HEK293T (cell line): ENCODE data around the gene TGFBI.

Experiments used
- ARNT ChIP-seq: fragments of 450-650 bp; IDR thresholded peaks from 2 replicates; pipeline ENCODE4 v1.6.1; 2017; ENCODE audit warnings: mild to moderate bottlenecking
- BHLHE40 ChIP-seq: fragments of 450-650 bp; IDR thresholded peaks from 2 replicates; pipeline ENCODE4 v1.6.1; 2016; ENCODE audit warnings: mild to moderate bottlenecking, moderate library complexity, borderline replicate concordance
- ELF4 ChIP-seq: fragments of 450-650 bp; IDR thresholded peaks from 2 replicates; pipeline ENCODE4 v1.6.1; 2017; ENCODE audit warnings: antibody characterized with exemption
- FOXA1 ChIP-seq: fragments of 450-650 bp; IDR thresholded peaks from 2 replicates; pipeline ENCODE4 v1.6.1; 2016; ENCODE audit warnings: mild to moderate bottlenecking
- FOXK2 ChIP-seq: fragments of 450-650 bp; IDR thresholded peaks from 2 replicates; pipeline ENCODE4 v1.6.1; 2016; ENCODE audit warnings: mild to moderate bottlenecking
- FOXM1 ChIP-seq: fragments of 450-650 bp; IDR thresholded peaks from 2 replicates; pipeline ENCODE4 v1.6.1; 2017; ENCODE audit warnings: mild to moderate bottlenecking, borderline replicate concordance
- L3MBTL2 ChIP-seq: fragments of 450-650 bp; conservative IDR thresholded peaks from 2 replicates; pipeline ENCODE4 v1.6.1; 2016; ENCODE audit warnings: mild to moderate bottlenecking
- LEF1 ChIP-seq: fragments of 450-650 bp; IDR thresholded peaks from 2 replicates; pipeline ENCODE4 v1.6.1; 2017; ENCODE audit warnings: mild to moderate bottlenecking, borderline replicate concordance
- NFRKB ChIP-seq: fragments of 450-650 bp; IDR thresholded peaks from 2 replicates; pipeline ENCODE4 v1.6.1; 2016; ENCODE audit warnings: mild to moderate bottlenecking, moderate library complexity
- SP1 ChIP-seq: fragments of 450-650 bp; IDR thresholded peaks from 2 replicates; pipeline ENCODE4 v1.6.1; 2017
- SUZ12 ChIP-seq: fragments of 450-650 bp; IDR thresholded peaks from 2 replicates; pipeline ENCODE4 v1.6.1; 2016; ENCODE audit warnings: mild to moderate bottlenecking
- TARDBP ChIP-seq: fragments of 450-650 bp; IDR thresholded peaks from 2 replicates; pipeline ENCODE4 v1.6.1; 2016

DNA sequence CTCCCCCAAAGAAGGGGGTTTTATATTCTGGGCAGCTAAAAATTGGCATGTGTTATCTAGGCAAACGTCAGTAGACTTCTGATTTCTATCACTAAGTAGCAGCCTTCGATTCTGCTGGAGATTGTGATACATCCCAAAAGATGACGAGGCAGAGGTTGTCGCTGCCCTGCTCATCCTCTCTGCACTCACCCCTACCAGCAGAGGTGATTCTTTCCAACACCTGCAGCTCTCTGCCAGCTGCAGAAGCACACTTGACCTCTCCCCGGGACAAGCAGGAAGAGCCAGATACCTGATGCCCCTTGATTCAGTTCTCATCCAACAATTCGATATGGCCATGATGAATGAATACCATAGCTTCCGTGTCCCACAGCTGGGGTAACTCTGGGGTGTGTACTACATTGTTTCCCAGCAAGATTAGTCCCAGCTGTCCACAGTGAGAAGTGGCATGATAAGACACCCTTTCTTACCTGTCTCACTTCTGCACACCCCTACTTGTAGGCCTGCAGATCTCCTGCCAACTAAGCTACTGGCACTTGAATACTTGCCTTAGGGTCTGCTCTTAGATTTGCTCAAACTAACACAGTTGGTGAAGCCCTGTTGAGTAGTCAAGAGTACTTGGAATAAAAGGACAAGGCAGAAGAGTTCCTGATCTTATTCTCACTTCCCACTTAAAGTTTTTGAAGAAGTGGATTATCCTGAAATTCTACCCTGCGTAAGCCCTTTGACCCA, 66.3 kb downstream of the TGFBI start:
- TF ChIP-seq L3MBTL2: no peak
- TF ChIP-seq TARDBP: no peak
- TF ChIP-seq NFRKB: no peak
- no peak for TF ChIP-seq ELF4
- no peak for TF ChIP-seq BHLHE40
- TF ChIP-seq FOXM1: no peak
- TF ChIP-seq LEF1: no peak
- TF ChIP-seq SP1: no peak
- no peak for TF ChIP-seq FOXA1
- TF ChIP-seq ARNT: no peak
- no peak for TF ChIP-seq SUZ12
- TF ChIP-seq FOXK2: no peak
